NCI-H345 (cell line): ENCODE data around the gene ENG.

Source experiments
- DNase-seq: peaks from one replicate; lab custom pipeline; 2025; lab: John Stamatoyannopoulos, UW

The ENG gene

DNA sequence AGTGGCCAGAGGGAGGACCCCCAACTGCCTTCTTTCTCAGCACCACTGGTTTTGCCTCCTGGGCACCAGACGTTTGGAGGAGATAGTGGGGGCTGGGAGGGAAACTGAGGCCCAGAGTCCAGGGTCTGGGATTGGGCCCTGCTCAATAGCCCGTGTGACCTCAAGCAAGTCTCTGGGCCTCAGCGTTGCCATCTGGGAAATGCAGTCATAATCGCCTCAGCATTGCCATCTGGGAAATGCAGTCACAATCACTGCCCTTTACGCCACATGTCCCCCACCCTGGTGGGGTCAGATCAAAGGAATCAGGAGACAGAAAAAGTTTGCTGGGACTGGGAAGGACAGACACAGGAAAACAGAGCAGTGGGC lies 77.6 kb downstream of the ENG start:
- no peak for DNase-seq

DNA sequence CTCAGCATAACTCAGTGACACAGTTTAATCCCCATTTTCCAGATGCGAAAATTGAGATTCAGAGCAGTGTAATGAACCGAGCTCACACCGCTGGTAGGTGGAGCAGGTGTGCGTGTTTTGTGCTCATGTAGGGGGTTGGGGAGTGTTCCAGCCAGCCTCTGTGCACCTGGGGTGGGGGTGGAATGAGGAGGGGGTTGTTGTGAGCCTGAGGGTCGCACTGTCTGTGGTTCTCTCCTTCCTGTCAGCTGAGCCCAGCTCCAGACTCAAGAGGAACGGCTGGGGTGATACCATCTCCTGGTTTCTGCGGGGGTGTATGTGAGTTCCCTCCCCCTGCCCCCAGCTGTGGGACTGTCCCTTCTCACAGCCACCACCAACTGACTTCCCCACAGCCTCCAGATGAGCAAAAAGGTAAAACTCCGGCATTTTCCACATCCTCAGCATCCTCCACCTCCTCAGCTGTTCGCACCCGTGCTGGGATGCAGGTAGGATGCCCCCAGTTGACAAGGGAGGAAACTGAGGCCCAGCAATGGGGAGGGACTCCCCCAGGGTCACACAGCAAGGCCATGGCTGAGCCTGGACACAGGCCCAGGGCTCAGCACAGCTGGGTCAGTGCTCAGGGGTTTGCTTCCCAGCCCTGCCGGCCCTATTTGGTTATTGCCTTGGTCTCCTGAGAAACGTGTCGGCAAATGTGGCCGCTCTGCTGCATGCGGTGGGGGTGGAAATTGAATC lies 78.1 kb downstream of the ENG start:
- no peak for DNase-seq

DNA sequence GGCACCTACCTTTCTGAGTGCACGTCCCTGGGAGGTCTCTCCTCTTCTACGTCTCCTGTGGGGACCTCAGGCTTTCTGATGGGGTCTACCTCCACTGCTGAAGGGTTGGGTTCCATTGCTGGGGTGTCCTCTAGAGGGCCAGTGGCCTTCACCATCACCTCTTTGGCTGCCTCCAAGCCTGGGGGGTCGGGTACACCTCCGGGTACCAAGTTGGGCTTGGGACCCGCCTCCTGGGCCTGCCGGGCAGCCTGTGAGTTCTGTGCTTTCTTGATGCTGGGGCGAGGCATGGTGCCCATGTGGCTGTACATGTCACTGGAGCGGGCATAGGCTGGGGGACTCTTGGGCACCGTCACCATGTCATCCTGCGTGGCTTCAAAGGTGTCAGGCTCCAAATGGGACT lies 80.5 kb downstream of the ENG start:
- no peak for DNase-seq

DNA sequence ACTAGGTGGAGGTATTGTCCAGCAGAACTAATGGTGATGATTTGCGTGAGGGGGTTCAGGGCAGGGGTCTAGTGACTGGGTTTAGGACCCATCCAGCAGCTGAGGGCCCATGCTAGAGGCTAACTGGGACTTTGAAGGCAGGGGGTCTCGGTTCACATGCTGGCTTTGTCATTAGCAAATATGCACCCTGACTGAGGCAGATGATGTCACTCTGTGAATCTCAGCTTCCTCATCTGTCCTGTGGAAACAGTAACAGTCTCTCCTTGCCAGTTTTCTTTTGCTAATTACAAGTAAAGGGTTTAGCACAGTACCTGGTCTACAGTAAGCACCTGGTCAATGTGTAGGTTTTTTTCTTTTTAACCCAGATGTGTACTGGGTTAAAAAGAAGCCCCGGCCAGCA lies 81.2 kb downstream of the ENG start:
- DNase-seq, result no peak

DNA sequence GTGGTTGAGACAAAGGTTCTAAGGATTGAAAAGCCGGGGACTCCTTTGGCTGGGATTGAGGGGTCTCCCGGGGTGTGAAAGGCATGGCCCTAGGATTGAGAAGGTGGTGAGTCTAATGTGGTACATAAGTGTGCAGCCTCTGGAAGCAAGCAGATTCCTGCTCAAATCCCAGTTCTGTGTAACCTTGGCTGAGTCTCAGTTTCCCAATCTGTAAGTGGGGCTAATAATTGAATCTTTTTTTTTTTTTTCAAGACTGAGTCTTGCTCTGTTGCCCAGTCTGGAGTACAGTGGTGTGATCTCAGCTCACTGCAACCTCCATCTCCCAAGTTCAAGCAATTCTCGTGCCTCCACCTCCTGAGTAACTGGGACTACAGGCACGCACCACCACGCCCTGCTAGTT lies 81.9 kb downstream of the ENG start:
- DNase-seq, result no peak

DNA sequence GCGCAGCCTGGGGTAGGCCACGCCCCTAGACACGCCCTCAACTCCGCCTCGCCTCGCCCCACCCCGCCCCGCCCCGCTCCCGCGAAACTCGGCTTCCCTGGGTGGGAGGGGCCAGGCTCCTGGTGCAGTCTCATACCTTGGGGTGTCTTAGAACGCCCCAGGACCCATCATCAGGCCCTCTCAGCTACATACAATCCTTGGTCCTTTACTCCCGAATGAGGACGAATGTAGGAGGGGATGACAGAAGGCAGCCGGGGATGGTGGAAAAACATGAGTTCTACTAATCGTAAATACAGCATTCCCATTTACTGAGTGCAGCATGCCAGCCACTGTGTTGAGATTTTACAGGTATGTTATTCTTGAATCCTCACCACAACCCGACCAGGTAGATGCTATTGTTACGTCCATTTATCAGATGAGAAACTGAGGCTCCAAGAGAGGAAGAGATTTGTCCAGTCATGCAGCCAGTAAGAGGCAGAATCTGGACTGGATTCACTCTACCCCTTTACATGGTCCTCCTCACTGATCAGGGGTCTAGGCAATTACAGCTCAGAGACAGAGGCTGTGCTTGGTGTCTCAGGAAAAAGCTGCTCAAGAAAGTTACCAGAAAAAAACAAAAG lies 82.8 kb downstream of the ENG start:
- DNase-seq, result no peak

DNA sequence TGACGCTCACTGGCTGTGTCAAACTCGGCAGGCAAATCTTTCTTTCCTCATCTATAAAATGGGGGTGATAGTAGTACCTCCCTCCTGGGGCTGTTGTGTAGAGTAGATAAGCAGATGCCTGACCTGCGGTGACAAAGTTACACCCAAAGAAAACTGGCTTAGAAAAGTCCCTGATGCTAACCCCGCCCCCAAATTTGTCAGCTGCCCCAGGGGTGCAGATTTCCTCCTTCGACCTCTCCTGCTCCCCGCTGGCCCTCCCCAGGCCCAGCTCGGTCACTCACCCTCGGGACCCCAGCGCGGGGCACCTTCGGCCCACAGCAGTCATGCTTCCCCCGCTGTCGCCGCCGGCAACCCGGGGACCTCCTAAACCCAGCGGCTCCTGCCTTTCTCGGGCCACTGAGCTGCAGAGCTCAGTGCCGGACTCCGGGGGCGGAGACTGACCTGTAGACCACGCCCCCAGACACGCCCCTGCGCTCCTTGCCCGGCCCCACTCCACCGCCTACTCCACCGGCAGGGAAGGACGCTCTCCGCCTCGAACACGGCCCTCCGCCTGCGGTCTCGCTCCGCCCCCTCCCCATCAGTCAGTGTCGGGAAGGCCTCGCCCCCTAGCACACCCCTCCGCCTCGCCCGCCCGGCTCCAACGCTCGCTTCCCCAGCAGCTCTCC lies 83.4 kb downstream of the ENG start:
- peak; percentile 98 for DNase-seq

DNA sequence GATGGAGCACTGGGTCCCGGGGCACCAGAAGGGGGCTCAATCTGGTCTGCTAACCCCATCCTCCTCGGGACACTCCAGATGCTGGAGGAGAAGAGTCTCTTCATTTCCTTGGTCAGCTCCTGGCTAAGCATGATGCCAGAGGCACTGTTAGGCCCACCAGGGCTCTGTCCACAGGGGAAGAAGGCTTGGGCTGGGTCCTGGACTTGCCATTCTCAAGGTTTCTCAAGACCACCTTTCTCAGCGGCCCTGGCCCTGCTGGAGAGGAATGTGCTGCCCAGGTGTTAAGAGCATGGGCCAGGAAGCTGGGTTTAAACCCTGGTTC lies 83.9 kb downstream of the ENG start:
- no peak for DNase-seq

DNA sequence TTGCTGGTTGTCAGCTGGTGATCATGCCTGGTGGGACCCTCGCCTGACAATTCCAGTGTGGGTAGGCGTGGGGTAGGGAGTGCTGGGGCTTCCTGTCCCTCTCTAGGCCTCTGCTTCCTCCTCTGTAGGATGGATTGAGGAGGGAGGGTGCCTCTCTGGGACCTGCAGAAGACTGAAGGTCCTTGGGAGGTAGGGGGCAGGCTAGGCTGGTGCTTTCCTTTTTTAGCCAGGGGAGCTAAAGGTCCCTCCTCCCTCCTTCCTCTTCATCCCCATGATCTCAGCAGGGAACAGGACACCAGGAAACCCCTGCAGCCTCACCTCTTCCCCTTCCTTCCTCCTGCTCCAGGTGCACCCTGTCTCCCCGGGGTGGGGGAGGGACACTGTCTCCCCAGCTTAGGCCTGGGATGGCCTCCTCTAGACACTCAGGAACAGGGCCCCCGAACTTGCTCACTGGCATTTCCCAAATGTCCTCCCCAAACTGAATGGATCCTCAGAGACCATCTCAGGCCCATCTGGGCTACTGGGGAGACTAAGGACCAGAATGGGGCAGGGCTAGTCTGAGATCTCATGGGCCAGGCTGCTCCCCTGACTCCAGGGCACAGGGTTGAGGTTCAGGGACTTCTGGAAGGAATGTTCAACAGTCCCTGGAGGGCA lies 84.4 kb downstream of the ENG start:
- no peak for DNase-seq

DNA sequence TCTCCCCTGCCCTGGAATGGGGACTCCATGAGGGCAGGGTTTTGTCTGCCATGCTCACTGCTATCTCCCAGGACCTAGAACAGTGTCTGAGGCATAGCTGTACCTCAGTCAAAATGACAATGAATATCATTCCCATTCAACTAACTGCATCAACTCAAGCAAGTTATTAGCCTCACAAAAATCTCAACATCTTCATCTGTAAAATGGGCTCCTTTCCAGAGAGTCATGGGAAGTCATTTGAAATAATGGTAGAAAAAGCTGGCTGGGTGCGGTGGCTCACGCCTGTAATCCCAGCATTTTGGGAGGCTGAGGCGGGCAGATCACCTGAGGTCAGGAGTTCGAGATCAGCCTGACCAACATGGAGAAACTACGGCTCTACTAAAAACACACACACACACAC lies 85.4 kb downstream of the ENG start:
- DNase-seq, result no peak

DNA sequence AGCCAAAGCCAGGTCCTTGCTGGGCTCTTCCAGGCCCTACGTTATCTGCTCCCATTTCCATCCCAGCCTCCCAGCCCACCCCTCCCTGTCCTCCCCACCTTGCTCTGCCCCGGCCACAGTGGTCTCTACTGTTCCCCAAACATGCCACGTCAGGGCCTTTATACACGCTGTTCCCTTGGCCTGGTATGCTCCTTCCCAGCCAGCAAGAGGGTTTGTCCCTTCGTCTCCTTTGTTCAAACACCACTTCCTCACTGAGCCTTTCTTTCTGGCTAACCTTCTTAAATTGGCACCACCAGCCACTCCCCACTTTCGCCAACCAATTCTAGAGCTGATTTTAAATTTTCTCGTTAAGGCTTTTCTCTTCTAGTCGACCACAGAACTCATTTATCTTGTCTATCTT lies 85.8 kb downstream of the ENG start:
- DNase-seq, result no peak

DNA sequence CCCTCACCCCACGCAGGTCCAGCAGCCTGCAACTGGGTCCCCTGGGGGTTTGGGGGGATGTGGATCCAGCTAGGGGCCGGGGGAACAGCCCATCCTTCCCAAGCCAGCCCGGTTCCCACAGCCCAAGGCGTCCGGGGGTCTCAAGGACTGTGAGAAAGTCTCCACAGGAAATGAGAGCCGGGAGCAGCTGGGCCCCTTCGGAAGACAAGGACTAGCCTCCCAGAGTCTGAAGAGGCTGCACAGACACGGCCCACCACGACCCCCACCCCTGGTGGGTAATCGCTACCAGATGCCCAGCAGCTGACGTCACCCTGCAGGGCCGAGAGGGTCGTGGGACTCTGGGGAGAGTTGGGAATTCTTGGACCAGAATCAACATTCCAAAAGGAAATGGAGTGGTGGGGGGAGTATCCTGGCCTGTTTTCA lies 86.5 kb downstream of the ENG start:
- no peak for DNase-seq

DNA sequence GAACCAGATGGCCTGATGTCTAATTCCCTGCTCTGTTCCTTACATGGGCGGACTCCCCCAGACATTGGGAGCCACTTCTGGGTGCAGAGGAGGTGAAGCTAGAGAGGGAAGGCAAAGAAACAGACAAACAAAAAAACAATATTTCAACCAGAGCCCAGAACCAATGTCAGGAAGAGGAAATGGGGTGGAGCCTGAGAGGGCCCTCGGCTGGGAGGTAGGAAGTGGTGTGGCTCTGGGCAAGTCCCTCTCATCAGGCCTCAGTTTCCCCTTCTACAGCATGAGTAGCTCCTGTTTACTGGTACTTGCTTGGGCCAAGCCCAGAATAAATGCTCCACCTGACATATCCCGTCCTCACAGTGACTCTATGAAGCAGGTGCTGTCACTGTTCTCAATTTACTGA lies 87.0 kb downstream of the ENG start:
- no peak for DNase-seq

DNA sequence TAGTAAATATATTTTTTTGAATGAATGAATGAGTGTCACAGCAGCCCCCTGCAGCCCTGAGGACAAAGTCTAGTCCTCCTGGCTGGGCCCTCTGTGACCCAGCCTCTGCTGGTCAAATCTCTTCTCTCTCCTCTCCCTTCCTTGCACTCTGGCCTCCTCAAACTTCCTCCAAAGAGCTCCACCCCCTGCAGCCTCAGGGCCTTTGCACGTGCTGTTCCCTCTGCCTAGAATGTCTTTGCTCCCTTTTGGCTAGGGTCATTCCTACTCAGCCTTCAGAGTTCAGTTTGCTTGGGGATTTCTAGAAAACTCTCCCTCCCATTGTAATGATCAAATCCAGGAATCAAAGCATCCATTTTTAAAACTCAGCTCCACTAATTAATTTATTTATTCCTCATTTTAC lies 89.0 kb downstream of the ENG start:
- DNase-seq, result no peak
